H1 (cell line): ENCODE data around the gene ARHGEF40. TPM values are rescaled to one million over a fixed set of nuclear protein-coding genes. Genes with fewer than 3 reads are reported as not detected.

ENCODE experiments used
- CHD7 ChIP-seq: fragments of 300-600 bp; sonication (generic); IDR thresholded peaks from 2 replicates; pipeline ENCODE4 v1.7.1; 2012; ENCODE audit warnings: low read length, moderate library complexity, mild to moderate bottlenecking, inconsistent platforms; ENCODE audit not compliant: insufficient replicate concordance
- POLR2A ChIP-seq, 2 experiments: IDR thresholded peaks; 1 replicate in 1 of 2; 2 replicates in 1 of 2; pipeline ENCODE4 v1.6.1; 2011; ENCODE audit warnings: low read depth in 2 of 2, low read length in 2 of 2, mild to moderate bottlenecking in 2 of 2; ENCODE audit errors: control extremely low read depth in 1 of 2
- RBBP5 ChIP-seq: IDR thresholded peaks from 2 replicates; pipeline ENCODE4 v1.7.1; 2012; ENCODE audit warnings: low read depth, mild to moderate bottlenecking, inconsistent platforms, low read length, moderate library complexity, borderline replicate concordance
- SP2 ChIP-seq: IDR thresholded peaks from 2 replicates; pipeline ENCODE4 v1.6.1; 2012; ENCODE audit warnings: mild to moderate bottlenecking, low read length, inconsistent platforms
- SP4 ChIP-seq: IDR thresholded peaks from 2 replicates; pipeline ENCODE4 v1.6.1; 2012; ENCODE audit warnings: low read length, inconsistent platforms
- polyA plus RNA-seq, 7 experiments: library from polyadenylated mRNA; depleted of rRNA in 3 of 7; stranded (reverse) in 5 of 7; unstranded in 2 of 7; fragments of >200 nt in 5 of 7; fragments of 200-250 nt in 2 of 7; gene quantifications; 1 replicate in 5 of 7; 2 replicates in 1 of 7; 4 replicates in 1 of 7; pipeline versions ENCODE4 v1.2.1 to v1.2.3, GENCODE V29; 2011 to 2013; ENCODE audit warnings: missing spikeins in 2 of 7, mixed read lengths in 2 of 7
- total RNA-seq: library from RNA; stranded (reverse); fragmentation: NEBNext Ultra II Directional; extraction: Animal tissue kit (Norgen Biotek cat#: 25700); gene quantifications from 2 replicates; pipeline ENCODE4 v1.2.1, GENCODE V29; 2021

The ARHGEF40 gene
- total and polyA plus RNA-seq, 2 of the 8 experiments (the other 6 are each of a cell fraction or from before 2014, with no cell fraction given), result 53.1 to 101 TPM

GRCh38 chr14:21030531-21030930 lies 39.6 kb upstream of the ARHGEF40 start (continued):
- no peak for TF ChIP-seq CHD7
- no peak for TF ChIP-seq SP4
- TF ChIP-seq SP2, result no peak
- TF ChIP-seq RBBP5, result no peak
- no peak for TF ChIP-seq POLR2A (IDR thresholded peaks at IDR 0.05; ENCODE audit: control extremely low read depth in 1 of 2, low read depth in 2 of 2, low read length in 2 of 2)
- TF ChIP-seq, all 59 proteins: peak for 0
